GM12892 (cell line): ENCODE results near the gene OR10S1. TPM values are rescaled to one million over a fixed set of nuclear protein-coding genes. Genes with fewer than 3 reads are reported as not detected.
"Not testable (repeated sequence)": the region's sequence is repeated elsewhere in the genome, so short reads cannot be mapped to it uniquely, and the experiment has no call there.

Experiments used
- DNase-seq: peaks from one replicate; pipeline ENCODE4 v3.0.0; 2011; ENCODE audit not compliant: insufficient read length
- FAIRE-seq: peaks from 2 replicates; lab custom pipeline; 2011; peaks lifted over from hg19 to GRCh38; lab: Jason Lieb, UNC
- POLR2A ChIP-seq: IDR thresholded peaks from 2 replicates; pipeline ENCODE4 v1.6.1; 2011; ENCODE audit warnings: low read depth, low read length, control low read depth
- POLR2AphosphoS5 ChIP-seq: IDR thresholded peaks from 2 replicates; pipeline ENCODE4 v1.6.1; 2011; ENCODE audit warnings: low read depth, low read length, control low read depth
- TAF1 ChIP-seq: IDR thresholded peaks from 2 replicates; pipeline ENCODE4 v1.6.1; 2011; ENCODE audit warnings: low read depth, mild to moderate bottlenecking, control low read depth, low read length, borderline replicate concordance
- polyA plus RNA-seq: library from polyadenylated mRNA; unstranded; fragments of >200 nt; gene quantifications from one replicate; pipeline ENCODE4 v1.2.1, GENCODE V29; 2012; ENCODE audit warnings: missing spikeins, inconsistent platforms; ENCODE audit not compliant: missing spikeins

Gene OR10S1, protein sequence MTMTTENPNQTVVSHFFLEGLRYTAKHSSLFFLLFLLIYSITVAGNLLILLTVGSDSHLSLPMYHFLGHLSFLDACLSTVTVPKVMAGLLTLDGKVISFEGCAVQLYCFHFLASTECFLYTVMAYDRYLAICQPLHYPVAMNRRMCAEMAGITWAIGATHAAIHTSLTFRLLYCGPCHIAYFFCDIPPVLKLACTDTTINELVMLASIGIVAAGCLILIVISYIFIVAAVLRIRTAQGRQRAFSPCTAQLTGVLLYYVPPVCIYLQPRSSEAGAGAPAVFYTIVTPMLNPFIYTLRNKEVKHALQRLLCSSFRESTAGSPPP
- polyA plus RNA-seq: not detected

DNA sequence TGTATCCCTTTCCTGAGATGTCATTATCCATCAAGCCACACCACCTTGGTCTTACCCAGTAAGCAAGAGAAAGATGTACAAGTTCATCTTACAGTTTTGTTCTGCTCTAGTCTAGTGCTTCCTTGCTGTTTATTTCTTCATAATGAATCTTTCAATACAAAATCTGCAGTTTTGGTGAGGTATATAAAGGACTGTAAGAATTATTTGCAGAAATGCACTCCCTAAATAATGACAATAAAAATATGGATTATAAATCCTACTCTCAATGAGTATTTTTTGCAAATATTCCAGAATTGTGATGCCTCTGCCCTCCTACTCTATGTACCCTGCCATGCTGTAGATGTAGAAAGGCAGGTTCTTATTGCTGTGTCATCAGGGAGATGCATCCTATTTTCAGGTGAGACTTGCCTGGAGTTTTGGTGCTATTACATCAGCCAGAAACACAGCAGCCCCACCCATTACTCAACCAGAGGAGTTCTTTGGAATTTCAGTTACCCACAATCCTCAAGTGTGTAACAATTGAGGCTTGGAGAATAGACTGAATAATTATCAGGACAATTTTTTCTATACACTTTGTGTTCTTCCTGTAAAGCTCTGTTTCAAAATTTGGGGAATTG is at the start of gene OR10S1:
OR10S1 (minus strand) TSS at position 51 of the 617 bp plus-strand sequence. CDS start 117 bp downstream, outside the sequence.
- no peak for DNase-seq
- FAIRE-seq: no peak
- TF ChIP-seq TAF1 (no peak), POLR2A (no peak), POLR2AphosphoS5 (no peak)

GRCh38 chr11:124026498-124026897 is 48.9 kb upstream of the OR10S1 start, which contains the start of gene OR10G8:
Gene OR10G8, plus strand, starts transcription at chr11:124026798. Its CDS starts 2,825 bp downstream, at chr11:124029623.
- TF ChIP-seq POLR2A: no peak
- no peak for TF ChIP-seq POLR2AphosphoS5
- no peak for TF ChIP-seq TAF1
- no peak for FAIRE-seq

DNA sequence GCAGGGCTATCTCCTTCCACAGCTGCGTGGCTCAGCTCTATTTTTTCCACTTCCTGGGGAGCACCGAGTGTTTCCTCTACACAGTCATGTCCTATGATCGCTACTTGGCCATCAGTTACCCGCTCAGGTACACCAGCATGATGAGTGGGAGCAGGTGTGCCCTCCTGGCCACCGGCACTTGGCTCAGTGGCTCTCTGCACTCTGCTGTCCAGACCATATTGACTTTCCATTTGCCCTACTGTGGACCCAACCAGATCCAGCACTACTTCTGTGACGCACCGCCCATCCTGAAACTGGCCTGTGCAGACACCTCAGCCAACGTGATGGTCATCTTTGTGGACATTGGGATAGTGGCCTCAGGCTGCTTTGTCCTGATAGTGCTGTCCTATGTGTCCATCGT is 38.3 kb upstream of the OR10S1 start:
- not testable (repeated sequence) for FAIRE-seq, DNase-seq

More at GRCh38 chr11:124026498-124026897, 48.9 kb upstream of the OR10S1 start, which contains the start of gene OR10G8:
- DNase-seq: no peak

- no peak for FAIRE-seq
- TF ChIP-seq TAF1: no peak
- TF ChIP-seq POLR2AphosphoS5: no peak
- no peak for TF ChIP-seq POLR2A
- DNase-seq: no peak
These were observed 35.1 kb upstream of the OR10S1 start, which contains the start of gene OR10G4 for GRCh38 chr11:124012697-124013096. Gene OR10G4, plus strand, starts transcription at chr11:124012997. Its CDS starts 2,578 bp downstream, at chr11:124015575.

DNA sequence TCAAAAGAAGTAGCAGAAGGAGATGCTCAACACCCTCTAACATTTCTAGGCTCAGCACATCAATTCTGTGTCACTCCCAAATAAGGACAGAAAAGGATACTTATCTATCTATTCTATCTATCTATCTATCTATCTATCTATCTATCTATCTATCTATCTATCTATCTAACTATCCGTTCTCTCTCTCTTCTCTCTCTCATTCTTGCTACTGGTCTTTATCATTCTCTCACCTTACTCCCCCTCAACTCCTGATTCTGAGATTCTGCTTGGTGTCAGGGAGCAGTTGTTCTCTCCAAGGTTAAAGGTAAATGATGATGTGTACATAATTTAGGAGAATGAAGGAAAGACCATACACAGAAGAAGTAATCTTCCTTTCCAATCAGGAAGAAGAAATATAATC is 17.5 kb upstream of the OR10S1 start, which contains the start of gene OR10G6:
OR10G6 (minus strand) TSS at position 43 of the 400 bp plus-strand sequence; CDS start at position 43, 0 bp downstream.
- no peak for FAIRE-seq
- DNase-seq: no peak
- TF ChIP-seq POLR2A (no peak), POLR2AphosphoS5 (no peak), TAF1 (no peak)

DNA sequence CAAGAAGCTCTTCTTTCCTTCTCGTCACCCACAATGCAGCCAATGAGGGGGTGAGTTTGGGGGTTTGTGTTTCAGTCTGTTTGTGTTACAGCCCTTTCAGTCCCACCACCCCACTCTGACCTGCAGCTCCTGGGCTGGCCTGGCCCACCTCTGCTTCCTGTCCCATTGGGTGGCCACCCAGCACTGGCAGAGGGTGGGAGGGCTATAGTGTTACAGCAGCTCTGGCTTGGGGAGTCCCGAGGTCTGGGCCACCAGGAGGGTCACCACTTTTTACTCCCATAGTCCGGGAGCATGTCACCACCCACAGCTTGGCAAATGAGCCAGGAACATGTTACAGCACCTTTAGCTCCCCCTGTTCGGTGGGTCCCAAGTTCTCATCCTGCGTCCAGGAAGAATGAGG is 1.7 kb upstream of the OR10S1 start:
- no peak for TF ChIP-seq POLR2A
- no peak for TF ChIP-seq TAF1
- no peak for TF ChIP-seq POLR2AphosphoS5
- DNase-seq (no peak), FAIRE-seq (no peak)

DNA sequence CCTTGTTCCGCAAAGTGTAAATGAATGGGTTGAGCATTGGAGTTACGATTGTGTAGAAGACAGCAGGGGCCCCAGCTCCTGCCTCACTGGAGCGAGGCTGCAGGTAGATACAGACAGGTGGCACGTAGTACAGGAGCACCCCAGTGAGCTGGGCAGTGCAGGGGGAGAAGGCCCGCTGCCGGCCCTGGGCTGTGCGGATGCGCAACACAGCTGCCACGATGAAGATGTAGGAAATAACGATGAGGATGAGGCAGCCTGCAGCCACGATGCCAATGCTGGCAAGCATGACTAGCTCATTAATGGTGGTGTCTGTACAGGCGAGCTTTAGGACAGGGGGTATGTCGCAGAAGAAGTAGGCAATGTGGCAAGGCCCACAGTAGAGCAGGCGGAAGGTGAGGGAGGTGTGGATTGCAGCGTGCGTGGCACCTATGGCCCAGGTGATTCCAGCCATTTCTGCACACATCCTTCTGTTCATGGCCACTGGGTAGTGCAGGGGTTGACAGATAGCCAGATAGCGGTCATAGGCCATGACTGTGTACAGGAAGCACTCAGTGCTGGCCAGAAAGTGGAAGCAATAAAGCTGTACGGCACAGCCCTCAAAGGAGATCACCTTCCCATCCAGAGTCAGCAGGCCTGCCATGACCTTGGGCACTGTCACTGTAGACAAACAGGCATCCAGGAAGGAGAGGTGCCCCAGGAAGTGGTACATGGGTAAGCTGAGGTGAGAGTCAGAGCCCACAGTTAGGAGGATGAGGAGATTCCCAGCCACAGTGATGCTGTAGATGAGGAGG is 616 bp downstream of the OR10S1 start:
- no peak for FAIRE-seq
- TF ChIP-seq POLR2AphosphoS5 (no peak), TAF1 (no peak)
- DNase-seq: no peak

DNA sequence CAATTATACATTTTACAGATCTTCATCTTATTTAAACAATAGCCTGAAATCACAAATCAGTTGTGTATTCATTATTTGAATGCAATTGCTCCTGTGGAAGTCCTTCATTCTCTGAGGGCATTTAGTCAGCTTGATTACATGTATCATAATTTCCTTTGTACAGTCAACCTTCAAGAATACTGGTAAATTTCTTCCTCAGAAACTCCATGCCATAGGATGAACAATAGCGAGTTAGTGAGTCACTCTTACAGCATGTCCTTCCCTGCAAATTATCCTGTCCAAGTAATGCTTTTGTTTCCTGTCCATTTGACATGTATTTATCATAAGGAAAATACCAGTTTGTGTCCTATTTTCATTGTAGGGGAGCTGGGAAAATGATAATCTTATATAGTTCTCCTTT is 3.8 kb downstream of the OR10S1 start:
- FAIRE-seq (no peak), DNase-seq (no peak)
- TF ChIP-seq TAF1: no peak
- TF ChIP-seq POLR2AphosphoS5: no peak
- TF ChIP-seq POLR2A: no peak

DNA sequence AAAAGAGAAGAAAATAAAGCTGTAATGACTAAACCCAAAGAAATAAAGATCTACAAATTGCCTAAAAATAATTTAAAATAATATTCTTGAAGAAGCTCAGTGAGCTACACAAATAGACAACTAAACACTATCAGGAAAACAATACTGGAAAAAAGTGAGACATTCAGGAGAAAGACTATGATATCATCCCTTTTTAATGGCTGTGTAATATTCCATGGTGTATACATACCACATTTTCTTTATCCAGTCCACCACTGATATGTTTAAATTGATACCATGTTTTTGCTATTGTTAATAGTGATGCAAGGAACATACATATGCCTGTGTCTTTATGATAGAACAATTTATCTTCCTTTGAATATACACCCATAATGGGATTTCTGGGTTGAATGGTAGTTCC is 20.8 kb downstream of the OR10S1 start:
- no peak for FAIRE-seq
- no peak for TF ChIP-seq POLR2AphosphoS5
- DNase-seq: no peak

- no peak for FAIRE-seq
- no peak for TF ChIP-seq TAF1
- no peak for TF ChIP-seq POLR2A
- TF ChIP-seq POLR2AphosphoS5: no peak
- no peak for DNase-seq
These were observed 32.4 kb downstream of the OR10S1 start for GRCh38 chr11:123945132-123945531.

GRCh38 chr11:123943738-123944137 is 33.8 kb downstream of the OR10S1 start, which contains the start of gene OR6T1:
Gene OR6T1, minus strand, starts transcription at chr11:123943838. Its CDS starts 0 bp downstream, at chr11:123943838.
- TF ChIP-seq POLR2A (no peak), POLR2AphosphoS5 (no peak), TAF1 (no peak)
- DNase-seq (no peak), FAIRE-seq (no peak)
